Activated gamma-delta T cell (primary cell): ENCODE measurements around the gene CHST3.

ENCODE experiments used
- DNase-seq: peaks from one replicate; lab custom pipeline; 2025; lab: John Stamatoyannopoulos, UW

CHST3 gene

DNA sequence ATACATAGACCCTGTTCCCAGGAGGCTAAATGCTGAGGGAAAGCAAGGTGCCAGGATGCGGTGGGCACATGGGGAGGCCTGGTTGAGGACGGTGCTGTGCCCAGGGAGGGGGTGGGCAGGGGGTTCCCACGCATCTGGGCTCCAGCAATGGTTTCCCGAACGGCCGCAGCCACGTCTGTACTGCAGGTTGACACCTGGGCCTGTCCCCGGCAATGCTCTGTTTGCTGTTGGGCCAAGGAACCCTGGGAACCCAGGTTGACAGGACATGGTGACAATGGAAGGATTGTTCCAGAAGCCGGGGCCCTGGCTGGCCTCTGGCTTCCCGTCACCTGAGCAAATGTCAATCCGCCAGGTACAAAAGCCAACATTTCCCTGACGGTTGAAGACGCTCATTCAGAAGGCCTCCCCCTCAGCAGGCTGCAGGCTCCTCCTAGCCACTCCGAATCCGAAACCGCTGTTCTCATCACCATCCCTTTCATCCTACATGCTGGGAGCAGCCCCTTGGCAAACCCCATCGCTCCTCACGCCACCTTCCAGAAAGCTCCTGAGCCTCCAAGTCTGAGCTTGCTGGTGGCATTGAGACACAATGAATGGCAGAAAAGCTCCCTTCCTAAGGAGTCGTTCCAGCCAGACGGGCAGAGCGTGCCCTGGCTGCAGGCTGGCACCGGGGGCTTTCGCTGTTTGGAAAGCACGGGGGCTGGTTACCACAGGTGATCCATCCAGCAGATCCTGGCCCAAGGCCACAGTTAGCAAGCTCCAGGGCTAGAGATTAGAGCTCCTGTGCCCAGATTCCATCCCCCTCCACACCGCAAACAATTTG lies 92.9 kb downstream of the CHST3 start:
- DNase-seq: no peak

DNA sequence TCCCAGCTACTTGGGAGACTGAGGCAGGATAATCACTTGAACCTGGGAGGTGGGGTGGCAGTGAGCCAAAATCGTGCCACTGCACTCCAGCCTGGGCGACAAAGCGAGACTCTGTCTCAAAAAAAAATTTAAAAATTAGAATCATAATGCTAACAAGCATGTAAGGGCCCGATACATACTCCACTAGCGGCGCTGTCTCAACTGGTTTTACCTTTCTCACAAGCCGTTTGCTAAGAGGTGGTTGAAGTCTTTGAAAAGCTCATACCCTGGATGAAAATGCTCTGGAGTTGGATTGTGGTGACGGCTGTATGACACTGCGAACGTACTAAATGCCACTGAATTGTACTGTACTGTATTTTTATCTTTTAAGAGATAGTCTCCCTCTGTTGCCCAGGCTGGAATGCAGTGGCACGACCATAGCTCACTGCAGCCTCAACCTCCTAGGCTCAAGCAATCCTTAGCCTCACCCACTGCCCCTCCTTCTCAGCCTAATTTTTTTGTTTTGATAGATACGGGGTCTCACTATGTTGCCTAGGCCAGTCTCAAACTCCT lies 94.2 kb downstream of the CHST3 start:
- DNase-seq: no peak

DNA sequence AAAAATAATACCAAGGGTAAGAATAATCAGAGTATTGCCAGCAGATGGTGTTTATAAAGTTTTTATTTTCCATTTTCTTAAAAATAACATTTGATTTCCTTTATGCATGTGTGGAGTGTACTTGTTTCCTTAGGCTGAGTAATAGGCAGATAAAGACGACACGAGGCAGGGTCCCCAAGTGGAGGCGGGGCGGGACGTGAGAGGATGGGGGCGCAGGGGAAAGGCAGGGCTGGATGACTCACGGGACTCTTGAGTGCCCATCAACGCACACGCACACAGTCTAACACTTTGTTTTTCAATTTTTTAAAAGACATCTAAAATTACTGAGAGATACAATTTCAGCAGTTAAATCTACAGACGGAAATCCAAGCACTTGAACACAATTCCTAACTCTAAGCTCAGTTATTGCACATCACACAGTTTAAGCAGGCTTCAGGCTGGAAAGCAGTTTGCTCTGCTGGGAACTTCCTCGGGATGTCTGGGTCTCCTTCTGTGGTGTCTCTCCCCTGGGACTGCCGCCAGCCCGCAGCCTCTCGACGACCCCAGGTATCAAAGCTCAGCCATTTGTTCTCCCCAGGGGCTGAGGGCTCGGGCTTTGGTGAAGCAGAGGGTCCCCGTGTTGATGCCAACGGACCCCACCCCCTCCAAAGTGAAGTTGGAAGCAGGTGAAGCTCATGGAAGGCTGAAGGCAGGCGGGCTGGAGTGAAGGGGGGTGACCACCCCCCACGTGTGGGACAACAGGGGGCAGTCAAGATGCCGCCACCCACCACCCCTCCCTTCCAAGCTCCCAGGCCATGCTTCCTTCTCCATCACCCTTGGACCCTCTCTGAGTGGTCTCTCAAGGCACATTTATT lies 95.0 kb downstream of the CHST3 start:
- no peak for DNase-seq

DNA sequence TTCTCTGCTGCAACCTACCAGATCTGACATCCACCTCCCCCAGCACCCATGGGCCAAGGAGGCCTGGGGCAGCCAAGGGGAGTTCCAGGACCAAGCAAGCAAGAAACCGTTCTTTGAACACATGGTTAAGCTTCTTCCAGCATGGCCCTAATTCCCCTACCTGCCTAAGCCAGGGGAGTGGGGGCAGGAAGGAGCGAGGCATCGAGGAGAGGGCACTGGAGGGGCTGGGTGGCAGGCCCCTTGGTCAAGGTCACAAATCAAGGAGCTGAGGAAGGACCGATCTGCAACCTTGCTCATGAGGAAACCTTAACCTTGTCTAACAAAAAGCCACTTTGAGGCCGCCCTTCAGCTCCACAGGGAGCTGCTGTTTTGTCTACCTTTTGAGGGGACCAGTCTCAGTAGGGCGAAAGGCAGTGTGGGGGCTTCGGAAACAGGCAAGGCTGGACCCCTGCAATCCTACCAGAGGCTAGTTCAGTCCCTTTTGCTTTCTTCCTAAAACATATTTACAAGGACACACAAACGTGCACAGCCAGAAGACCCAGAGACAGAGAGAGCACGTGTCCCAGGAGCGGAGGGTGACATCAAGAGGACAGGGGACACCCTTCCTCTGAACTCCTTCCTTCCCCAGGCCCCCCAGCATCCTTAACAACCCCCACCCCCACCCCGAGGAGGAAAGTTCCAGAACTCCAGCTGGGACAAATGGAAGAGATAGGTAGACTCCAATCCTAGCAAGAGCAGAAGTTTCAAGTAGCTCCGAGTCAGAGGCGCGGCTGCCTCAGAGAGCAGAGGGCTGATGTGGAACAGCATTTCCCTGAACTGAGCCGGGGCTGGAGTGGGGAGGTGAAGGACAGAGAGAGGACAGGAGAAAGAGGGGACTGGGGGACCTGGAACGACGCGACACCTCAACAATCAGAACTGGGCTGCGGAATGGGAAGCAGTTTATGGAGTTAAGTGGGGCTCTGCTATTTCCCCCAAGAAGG lies 95.9 kb downstream of the CHST3 start:
- DNase-seq: no peak

DNA sequence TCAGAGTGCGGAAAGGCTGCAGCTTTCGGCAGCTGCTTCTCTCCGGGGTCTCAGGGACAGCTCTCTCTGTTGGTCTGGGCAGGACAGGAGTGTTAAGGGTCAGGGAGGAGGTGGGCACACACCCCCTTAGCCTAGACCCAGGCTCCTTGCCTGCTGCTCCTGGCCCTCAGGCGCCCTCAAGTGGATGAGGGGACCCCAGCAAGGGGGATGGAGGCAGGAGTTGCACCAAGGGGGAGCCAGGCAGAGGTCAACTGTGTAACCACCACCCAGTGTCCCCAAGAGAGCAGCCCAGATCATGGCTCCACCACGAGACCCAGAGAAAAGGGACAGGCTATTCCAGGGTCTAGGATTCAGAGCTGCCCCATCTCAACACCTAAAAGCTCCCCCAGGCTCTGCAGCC lies 97.3 kb downstream of the CHST3 start:
- no peak for DNase-seq

DNA sequence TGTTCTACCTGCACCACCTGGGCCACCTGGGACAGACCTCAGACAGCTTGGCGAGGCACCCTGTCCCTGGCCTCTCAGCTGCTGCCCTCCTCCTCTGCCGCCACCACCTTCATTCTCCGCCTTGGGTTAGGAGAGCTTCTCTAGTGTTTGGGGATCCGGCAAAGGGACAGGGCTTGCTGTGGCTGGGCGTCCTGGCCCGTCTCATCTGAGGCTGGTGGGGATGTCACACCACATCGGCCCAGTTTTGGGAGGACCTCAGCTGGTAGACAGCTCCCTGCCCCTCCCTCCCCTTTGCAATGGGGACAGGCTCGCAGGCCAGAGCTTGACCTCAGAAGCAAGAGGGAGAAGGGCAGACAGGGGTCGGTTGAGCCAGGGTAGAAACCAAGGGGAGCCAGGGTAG lies 97.7 kb downstream of the CHST3 start:
- no peak for DNase-seq

DNA sequence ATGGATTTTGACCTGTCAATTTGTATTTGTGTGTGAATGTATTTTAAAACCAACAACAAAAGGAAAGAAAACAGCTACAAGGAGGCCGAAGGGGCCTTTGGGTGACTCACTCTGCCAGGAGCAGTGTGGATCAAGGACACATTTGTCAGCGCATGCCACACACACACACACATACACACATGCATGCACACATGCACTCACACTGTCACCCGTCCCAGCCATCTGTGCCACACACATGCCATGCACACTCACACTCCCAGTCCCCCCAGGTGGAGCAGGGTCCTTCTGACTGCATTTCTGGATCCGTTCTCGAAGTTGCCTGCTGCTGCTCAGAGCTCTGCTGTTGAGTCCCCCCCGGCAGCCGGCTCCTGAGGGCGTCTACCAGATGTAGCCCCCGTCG lies 98.2 kb downstream of the CHST3 start:
- DNase-seq: no peak
